HG03378 (cell line): ENCODE results near the gene ZFAND3.
"Not testable (repeated sequence)": the region's sequence is repeated elsewhere in the genome, so short reads cannot be mapped to it uniquely, and the experiment has no call there.

Experiments
- ATAC-seq: cut with Tn5 transposase; IDR thresholded peaks from one replicate; pipeline ENCODE4 v1.9.1; 2021; ENCODE audit warnings: mild to moderate bottlenecking, moderate library complexity; ENCODE audit not compliant: unreplicated experiment

The ZFAND3 gene

GRCh38 chr6:37891072-37891471 is 71.5 kb downstream of the ZFAND3 start:
- ATAC-seq, result no peak

- no peak for ATAC-seq
Observed at GRCh38 chr6:37893257-37893656, 73.7 kb downstream of the ZFAND3 start.

- ATAC-seq, result not testable (repeated sequence)
Observed at GRCh38 chr6:37893734-37894133, 74.2 kb downstream of the ZFAND3 start.

GRCh38 chr6:37894585-37894984 is 75.1 kb downstream of the ZFAND3 start:
- ATAC-seq, result no peak

- ATAC-seq, result no peak
Observed at GRCh38 chr6:37897321-37897720, 77.8 kb downstream of the ZFAND3 start.

GRCh38 chr6:37897818-37898515 is 78.4 kb downstream of the ZFAND3 start:
- no peak for ATAC-seq

GRCh38 chr6:37903351-37904340 is 84.1 kb downstream of the ZFAND3 start:
- no peak for ATAC-seq

GRCh38 chr6:37904590-37904989 is 85.1 kb downstream of the ZFAND3 start:
- ATAC-seq, result no peak

GRCh38 chr6:37906121-37906520 is 86.6 kb downstream of the ZFAND3 start:
- ATAC-seq, result no peak

- ATAC-seq, result no peak
Observed at GRCh38 chr6:37910998-37911397, 91.5 kb downstream of the ZFAND3 start.

- ATAC-seq, result no peak
Observed at GRCh38 chr6:37913210-37913609, 93.7 kb downstream of the ZFAND3 start.

GRCh38 chr6:37915463-37915862 is 95.9 kb downstream of the ZFAND3 start:
- no peak for ATAC-seq

- no peak for ATAC-seq
Observed at GRCh38 chr6:37916149-37916548, 96.6 kb downstream of the ZFAND3 start.

- ATAC-seq, result no peak
Observed at GRCh38 chr6:37916675-37917074, 97.1 kb downstream of the ZFAND3 start.

- ATAC-seq, result no peak
Observed at GRCh38 chr6:37917566-37917965, 98.0 kb downstream of the ZFAND3 start.

- no peak for ATAC-seq
Observed at GRCh38 chr6:37919417-37920157, 100.1 kb downstream of the ZFAND3 start.

GRCh38 chr6:37920667-37921066 is 101.1 kb downstream of the ZFAND3 start:
- ATAC-seq, result no peak

GRCh38 chr6:37922563-37922962 is 103.0 kb downstream of the ZFAND3 start:
- ATAC-seq, result no peak

- ATAC-seq, result no peak
Observed at GRCh38 chr6:37923514-37923913, 104.0 kb downstream of the ZFAND3 start.

- no peak for ATAC-seq
Observed at GRCh38 chr6:37926661-37927060, 107.1 kb downstream of the ZFAND3 start.

GRCh38 chr6:37928217-37928616 is 108.7 kb downstream of the ZFAND3 start:
- ATAC-seq, result no peak
